ENCODE results near the gene ZMPSTE24. TPM values are rescaled to one million over a fixed set of nuclear protein-coding genes. Genes with fewer than 3 reads are reported as not detected.

Gene ZMPSTE24
- total RNA-seq, 4 donors from 2014 or later, result 3.4 to 40.8 (median 23.7) TPM

- DNase-seq, result no peak
- intact Hi-C loops (cut with DNase I; ENCODE audit: low total_unique reads) (no loop called here), in situ Hi-C loops (cut with MboI; ENCODE audit: low pct_ligation_motif_present in 1 of 4, low pct_unique_long_range_greater_than_20kb in 1 of 4, low sequenced_read_pairs in 3 of 4) (no loop called here)
- no peak overlapping the region for H3K4me3 ChIP-seq
- TF ChIP-seq POLR2A (IDR thresholded peaks at IDR 0.05) (no peak), EP300 (IDR thresholded peaks at IDR 0.05; ENCODE audit: low read depth) (no peak), CTCF (IDR thresholded peaks at IDR 0.05) (no peak), POLR2AphosphoS5 (IDR thresholded peaks at IDR 0.05) (no peak)
- peaks cover 0 to 33% (median 12%) of the 10 kb centered on the region in 4 donors for H3K36me3 ChIP-seq
- no peaks in the 10 kb centered on the region for H3K4me1 ChIP-seq
- H3K27ac ChIP-seq, result no peak overlapping the region
- no peaks in the 10 kb centered on the region for H3K27me3 ChIP-seq
- H3K9me3 ChIP-seq, result no peaks in the 10 kb centered on the region
- WGBS, 2 donors (ENCODE audit: low coverage in 1 of 2), result 87 to 100% methylated on average over 1 of the region's 1 CpG
These were observed 18.4 kb upstream of the ZMPSTE24 start for GRCh38 chr1:40239626-40240025.

- H3K27ac ChIP-seq, result no peak overlapping the region
- 92% methylated on average over 2 of the region's 2 CpGs; no CpG with 5 or more reads in 1 of the 2 donors for WGBS, 2 donors (ENCODE audit: low coverage in 1 of 2)
- no peak overlapping the region for H3K4me3 ChIP-seq
- TF ChIP-seq CTCF (IDR thresholded peaks at IDR 0.05) (no peak), POLR2AphosphoS5 (IDR thresholded peaks at IDR 0.05) (no peak), POLR2A (IDR thresholded peaks at IDR 0.05) (no peak), EP300 (IDR thresholded peaks at IDR 0.05; ENCODE audit: low read depth) (no peak)
- DNase-seq, result no peak
- peaks cover 0 to 6% (median 0%) of the 10 kb centered on the region in 4 donors for H3K4me1 ChIP-seq
- H3K36me3 ChIP-seq, result peaks cover 0 to 30% (median 12%) of the 10 kb centered on the region in 4 donors
- in situ Hi-C loops (cut with MboI; ENCODE audit: low pct_ligation_motif_present in 1 of 4, low pct_unique_long_range_greater_than_20kb in 1 of 4, low sequenced_read_pairs in 3 of 4) (no loop called here), intact Hi-C loops (cut with DNase I; ENCODE audit: low total_unique reads) (no loop called here)
- no peaks in the 10 kb centered on the region for H3K9me3 ChIP-seq
- H3K27me3 ChIP-seq, result no peaks in the 10 kb centered on the region
These were observed 17.6 kb upstream of the ZMPSTE24 start for GRCh38 chr1:40240390-40240789.

DNA sequence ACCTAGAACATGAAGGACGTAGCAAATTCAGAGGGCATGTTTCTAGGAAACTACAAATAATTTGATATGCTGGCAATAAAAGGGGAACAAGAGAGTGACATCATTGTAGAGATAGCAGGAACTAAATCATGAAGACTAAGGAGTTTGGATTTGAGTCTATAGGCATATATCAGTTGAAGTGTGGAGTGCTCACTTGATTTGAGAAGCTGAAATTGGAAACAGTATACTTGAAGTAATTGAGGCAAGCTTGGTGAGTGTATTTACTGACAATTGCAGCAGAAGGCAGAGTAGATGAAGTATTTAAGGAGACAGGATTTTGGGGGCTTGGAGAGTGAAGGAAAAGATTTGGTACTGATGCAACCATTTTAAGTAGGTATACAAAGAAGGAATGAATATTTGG, 16.7 kb upstream of the ZMPSTE24 start:
- no peak for DNase-seq
- H3K27me3 ChIP-seq, result no peaks in the 10 kb centered on the region
- H3K36me3 ChIP-seq, result peaks cover 0 to 20% (median 7%) of the 10 kb centered on the region in 4 donors
- H3K4me1 ChIP-seq, result peaks cover 0 to 6% (median 0%) of the 10 kb centered on the region in 4 donors
- H3K4me3 ChIP-seq, result no peak overlapping the region
- H3K27ac ChIP-seq, result no peak overlapping the region
- in situ Hi-C loops (cut with MboI; ENCODE audit: low pct_ligation_motif_present in 1 of 4, low pct_unique_long_range_greater_than_20kb in 1 of 4, low sequenced_read_pairs in 3 of 4) (no loop called here), intact Hi-C loops (cut with DNase I; ENCODE audit: low total_unique reads) (no loop called here)
- H3K9me3 ChIP-seq, result no peaks in the 10 kb centered on the region
- no peak for TF ChIP-seq POLR2AphosphoS5 (IDR thresholded peaks at IDR 0.05)
- no peak for TF ChIP-seq POLR2A (IDR thresholded peaks at IDR 0.05)
- TF ChIP-seq EP300 (IDR thresholded peaks at IDR 0.05; ENCODE audit: low read depth), result no peak
- TF ChIP-seq CTCF (IDR thresholded peaks at IDR 0.05), result no peak
- 70 to 75% methylated on average over 1 of the region's 1 CpG for WGBS, 2 donors (ENCODE audit: low coverage in 1 of 2)

GRCh38 chr1:40243351-40243750, 14.7 kb upstream of the ZMPSTE24 start:
- H3K9me3 ChIP-seq, result no peaks in the 10 kb centered on the region
- DNase-seq, result no peak
- intact Hi-C loops (cut with DNase I; ENCODE audit: low total_unique reads) (no loop called here), in situ Hi-C loops (cut with MboI; ENCODE audit: low pct_ligation_motif_present in 1 of 4, low pct_unique_long_range_greater_than_20kb in 1 of 4, low sequenced_read_pairs in 3 of 4) (no loop called here)
- no peak overlapping the region for H3K4me3 ChIP-seq
- TF ChIP-seq POLR2AphosphoS5 (IDR thresholded peaks at IDR 0.05) (no peak), EP300 (IDR thresholded peaks at IDR 0.05; ENCODE audit: low read depth) (no peak)
- no peaks in the 10 kb centered on the region for H3K27me3 ChIP-seq
- H3K4me1 ChIP-seq, result peaks cover 0 to 6% (median 0%) of the 10 kb centered on the region in 4 donors
- H3K36me3 ChIP-seq, result no peaks in the 10 kb centered on the region
- 57 to 60% methylated on average over 2 of the region's 2 CpGs for WGBS, 2 donors (ENCODE audit: low coverage in 1 of 2)
- H3K27ac ChIP-seq, result no peak overlapping the region
